ENCODE data around the gene MRPL37. TPM values are rescaled to one million over a fixed set of nuclear protein-coding genes. Genes with fewer than 3 reads are reported as not detected.

The MRPL37 gene
- polyA plus RNA-seq, 4 donors = 73.5 to 88.4 (median 81.7) TPM

DNA sequence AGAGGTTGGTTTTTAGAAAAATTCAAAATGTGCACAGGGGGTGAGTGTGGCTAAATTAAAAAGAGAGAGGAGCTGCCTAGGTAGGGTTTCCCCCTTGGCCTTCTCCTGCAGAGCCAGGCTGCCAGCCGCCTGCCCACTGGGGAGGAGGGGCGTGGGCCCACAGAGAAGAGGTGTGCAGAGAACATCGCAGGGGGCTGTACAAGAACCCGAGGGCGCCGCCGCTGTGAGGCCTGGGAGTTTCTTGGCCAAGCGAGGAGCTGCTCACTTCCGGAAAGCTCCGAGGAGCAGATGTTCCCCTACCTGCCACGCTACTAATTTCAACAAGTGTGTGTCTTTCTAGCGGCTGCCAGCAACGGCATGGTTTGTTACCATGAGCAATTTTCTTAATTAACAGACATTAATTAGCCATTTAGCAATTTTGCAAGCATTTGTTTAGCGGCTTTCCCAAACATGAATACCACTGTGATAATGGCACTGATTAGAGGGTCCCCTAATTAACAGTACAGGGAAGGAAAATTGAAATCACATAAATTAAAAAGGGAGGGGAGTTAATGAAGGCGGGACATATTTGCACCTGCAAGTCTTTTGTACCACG is 59.7 kb downstream of the MRPL37 start:
- no peak for DNase-seq (ENCODE audit: low read depth in 4 of 4, low spot score in 2 of 4)

DNA sequence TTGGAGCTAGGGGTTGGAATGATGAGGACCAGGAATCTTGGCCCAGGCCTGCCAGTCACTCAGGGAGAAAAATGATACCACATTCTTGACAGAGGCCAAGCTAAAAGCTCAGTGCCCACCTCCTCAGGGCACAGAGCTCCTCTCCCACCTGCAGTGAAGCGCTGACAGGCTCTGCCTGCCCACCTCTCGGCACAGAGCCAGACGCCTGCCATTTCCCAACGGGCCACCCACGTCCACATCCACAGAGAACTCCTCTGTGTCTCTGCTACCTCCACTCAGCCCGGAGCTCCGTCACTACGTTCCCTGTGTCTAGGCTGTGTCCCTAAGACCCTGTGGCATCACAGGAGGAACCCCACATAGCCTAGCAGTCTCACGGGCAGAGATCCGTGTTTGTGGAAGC is 60.8 kb downstream of the MRPL37 start:
- DNase-seq (ENCODE audit: low read depth in 4 of 4, low spot score in 2 of 4) = no peak

GRCh38 chr1:54262244-54262643 is 62.3 kb downstream of the MRPL37 start:
- no peak for DNase-seq (ENCODE audit: low read depth in 4 of 4, low spot score in 2 of 4)

- DNase-seq (ENCODE audit: low read depth in 4 of 4, low spot score in 2 of 4) = no peak
These were observed 63.7 kb downstream of the MRPL37 start for GRCh38 chr1:54263601-54264226.

- no peak for DNase-seq (ENCODE audit: low read depth in 4 of 4, low spot score in 2 of 4)
These were observed 65.2 kb downstream of the MRPL37 start for GRCh38 chr1:54265126-54265525.

GRCh38 chr1:54265659-54266058 is 65.7 kb downstream of the MRPL37 start:
- DNase-seq (ENCODE audit: low read depth in 4 of 4, low spot score in 2 of 4) = no peak

DNA sequence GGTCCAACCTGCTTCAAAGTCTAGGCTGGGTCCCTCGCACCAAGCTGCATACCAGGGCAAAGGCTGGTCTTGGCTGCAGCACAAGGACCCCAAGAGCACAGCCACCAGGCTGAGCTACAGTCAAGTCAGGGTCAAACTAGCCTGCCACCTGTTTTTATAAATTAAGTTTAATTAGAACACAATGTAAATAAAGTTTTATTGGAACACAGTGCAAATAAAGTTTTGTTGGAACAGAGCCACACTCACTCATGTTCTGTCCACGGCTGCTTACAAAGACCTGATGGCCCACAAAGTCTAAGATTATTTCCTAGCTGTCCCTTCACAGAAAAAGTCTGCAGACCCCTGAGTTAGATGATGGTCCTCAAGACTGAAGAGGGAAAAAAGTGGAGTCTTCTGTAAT is 66.2 kb downstream of the MRPL37 start:
- DNase-seq (ENCODE audit: low read depth in 4 of 4, low spot score in 2 of 4) = no peak

GRCh38 chr1:54266908-54267307 is 66.9 kb downstream of the MRPL37 start:
- DNase-seq (ENCODE audit: low read depth in 4 of 4, low spot score in 2 of 4) = no peak

Other genes starting within 250 kb of the MRPL37 start
- gene LDLRAD1, start 182.0 kb upstream of the MRPL37 start, polyA plus RNA-seq (ENCODE audit: insufficient read length in 4 of 4) = under 1 TPM in 1 of 4 donors, not detected in 3; 0.08 TPM
- 100 to 1,000 TPM; 304 to 435 (median 349) TPM for gene TMEM59, start 147.0 kb upstream of the MRPL37 start, polyA plus RNA-seq (ENCODE audit: insufficient read length in 4 of 4)
- gene TCEANC2, start 146.6 kb upstream of the MRPL37 start, polyA plus RNA-seq (ENCODE audit: insufficient read length in 4 of 4) = 1 to 10 TPM; 8.2 to 9.6 (median 8.6) TPM
- under 1 TPM in 2 of 4 donors, not detected in 2; 0.08 to 0.11 TPM for gene CDCP2, start 47.2 kb upstream of the MRPL37 start, polyA plus RNA-seq (ENCODE audit: insufficient read length in 4 of 4)
- gene CYB5RL, start 137 bp upstream of the MRPL37 start, polyA plus RNA-seq (ENCODE audit: insufficient read length in 4 of 4) = 1 to 10 TPM; 6.3 to 10.0 (median 8.1) TPM
- 100 to 1,000 TPM; 110 to 130 (median 123) TPM for gene SSBP3, start 206.2 kb downstream of the MRPL37 start, polyA plus RNA-seq (ENCODE audit: insufficient read length in 4 of 4)

Data from left renal cortex interstitium (tissue), 4 donors.